PC-9 (cell line): ENCODE data around the gene RIPOR3. TPM values are rescaled to one million over a fixed set of nuclear protein-coding genes. Genes with fewer than 3 reads are reported as not detected.

Experiments used
- BruUV-seq: library from RNA; stranded (reverse); fragments of 400-500 nt; replicated peaks from 2 replicates; lab custom pipeline; 2021; lab: Mats Ljungman, UMichigan
- CTCF ChIA-PET: fragments of 300-600 bp; sonication (Branson Sonifier 250); formaldehyde crosslinking; loops from one replicate; lab custom pipeline; 2022; ENCODE audit warnings: antibody characterized with exemption; lab: Charles Lee
- POLR2A ChIA-PET: fragments of 300-600 bp; sonication (Branson Sonifier 250); formaldehyde crosslinking; loops from one replicate; lab custom pipeline; 2022; ENCODE audit warnings: antibody characterized with exemption; ENCODE audit not compliant: unreplicated experiment; lab: Charles Lee
- DNase-seq, 2 experiments: peaks; one replicate each; pipeline versions ENCODE4 v3.0.0 to v3.0.0-alpha.2; 2015 to 2022; ENCODE audit warnings: mixed read lengths in 1 of 2
- H2AFZ ChIP-seq: fragments of 200-600 bp; sonication (generic); 2 replicates; pipeline ENCODE4 v1.8.1; 2017; ENCODE audit warnings: antibody characterized with exemption
- H3F3A ChIP-seq: fragments of 200-600 bp; sonication (generic); 2 replicates; pipeline ENCODE4 v1.8.1; 2017; ENCODE audit warnings: antibody characterized with exemption, mild to moderate bottlenecking, low read depth; ENCODE audit not compliant: insufficient read depth
- H3K27ac ChIP-seq: fragments of 200-600 bp; sonication (generic); 2 replicates; pipeline ENCODE4 v1.6.1; 2016; ENCODE audit warnings: mixed run types
- H3K27me3 ChIP-seq: fragments of 200-600 bp; sonication (generic); 2 replicates; pipeline ENCODE4 v1.6.1; 2016; ENCODE audit warnings: low read depth, mixed run types; ENCODE audit not compliant: insufficient read depth
- H3K36me3 ChIP-seq: fragments of 200-600 bp; sonication (generic); 2 replicates; pipeline ENCODE4 v1.6.1; 2016; ENCODE audit warnings: low read depth, mixed run types
- H3K4me1 ChIP-seq: fragments of 200-600 bp; sonication (generic); replicated peaks from 2 replicates; pipeline ENCODE4 v1.6.1; 2016; ENCODE audit warnings: mixed run types; ENCODE audit not compliant: insufficient read depth
- H3K4me2 ChIP-seq: fragments of 200-600 bp; sonication (generic); 2 replicates; pipeline ENCODE4 v1.6.1; 2017; ENCODE audit warnings: mixed run types
- H3K4me3 ChIP-seq: fragments of 200-600 bp; sonication (generic); 2 replicates; pipeline ENCODE4 v1.6.1; 2016; ENCODE audit warnings: mixed run types
- H3K79me2 ChIP-seq: fragments of 200-600 bp; sonication (generic); 2 replicates; pipeline ENCODE4 v1.6.1; 2017; ENCODE audit warnings: low read depth, mixed run types
- H3K9me2 ChIP-seq: fragments of 200-600 bp; sonication (generic); 2 replicates; pipeline ENCODE4 v1.8.1; 2017; ENCODE audit warnings: mild to moderate bottlenecking; ENCODE audit not compliant: insufficient read depth
- H3K9me3 ChIP-seq: fragments of 200-600 bp; sonication (generic); 2 replicates; pipeline ENCODE4 v1.8.1; 2016; ENCODE audit warnings: low read depth; ENCODE audit not compliant: insufficient read depth
- H4K20me1 ChIP-seq: fragments of 200-600 bp; sonication (generic); 2 replicates; pipeline ENCODE4 v1.8.1; 2017; ENCODE audit not compliant: insufficient read depth
- EZH2 ChIP-seq: fragments of 200-600 bp; sonication (generic); IDR thresholded peaks from 2 replicates; pipeline ENCODE4 v1.8.0; 2017; ENCODE audit warnings: antibody characterized with exemption, low read depth
- intact Hi-C: fragments of 100-400 bp; cut with micrococcal nuclease; formaldehyde crosslinking; loops from one replicate; pipeline ENCODE4 v1.10.0; 2022; ENCODE audit not compliant: unreplicated experiment
- total RNA-seq: library from RNA; stranded (reverse); gene quantifications from 2 replicates; pipeline ENCODE4 v1.2.3, GENCODE V29; 2021
- TF ChIP-seq, protein P1 (sequence below): fragments of 200-600 bp; sonication (generic); conservative IDR thresholded peaks from 2 replicates; pipeline ENCODE4 v1.6.1; 2017; ENCODE audit warnings: mixed run types, antibody characterized with exemption, mild to moderate bottlenecking, moderate library complexity

Gene RIPOR3
- total RNA-seq, 1 experiment from 2014 or later, result 6.3 TPM

DNA sequence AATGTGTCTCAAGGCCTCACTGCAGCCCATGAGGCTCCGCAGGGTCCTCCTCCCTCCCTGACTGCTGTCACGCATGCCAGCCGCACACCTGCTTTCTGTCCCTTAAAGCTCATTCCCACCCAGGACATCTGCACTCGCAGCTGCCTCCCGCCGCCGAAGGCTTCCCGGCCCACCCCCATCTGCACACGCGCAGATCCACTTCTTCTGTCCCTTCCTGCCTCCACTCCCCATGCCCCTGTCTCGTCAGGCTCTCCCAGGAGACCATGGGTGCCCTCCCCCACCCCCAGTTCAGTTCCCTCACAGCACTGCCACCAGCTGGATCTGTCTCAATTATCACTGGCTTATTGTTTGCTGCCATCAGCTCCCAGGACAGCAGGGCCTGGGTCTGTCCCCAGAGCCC is 63.0 kb downstream of the RIPOR3 start:
- no TSS peak for BruUV-seq
- H3K27me3 ChIP-seq, result no peaks in the 10 kb centered on the region
- intact Hi-C loops, result loop anchor here (5.0 kb wide), 1 partner anchor 34 kb away; no protein-coding TSS in a partner anchor
- H4K20me1 ChIP-seq, result no peaks in the 10 kb centered on the region
- H3K4me1 ChIP-seq, result peaks cover 45% of the 10 kb centered on the region
- CTCF ChIA-PET, result no interaction called here
- no peak overlapping the region for H3K4me2 ChIP-seq
- POLR2A ChIA-PET, result no interaction called here
- H2AFZ ChIP-seq, result no peak overlapping the region
- H3K79me2 ChIP-seq, result no peaks in the 10 kb centered on the region
- no peak for DNase-seq
- no peaks in the 10 kb centered on the region for H3K9me3 ChIP-seq
- H3F3A ChIP-seq, result peaks cover 37% of the 10 kb centered on the region
- H3K36me3 ChIP-seq, result no peaks in the 10 kb centered on the region
- H3K9me2 ChIP-seq, result no peaks in the 10 kb centered on the region
- H3K4me3 ChIP-seq, result no peak overlapping the region
- TF ChIP-seq, protein P1, sequence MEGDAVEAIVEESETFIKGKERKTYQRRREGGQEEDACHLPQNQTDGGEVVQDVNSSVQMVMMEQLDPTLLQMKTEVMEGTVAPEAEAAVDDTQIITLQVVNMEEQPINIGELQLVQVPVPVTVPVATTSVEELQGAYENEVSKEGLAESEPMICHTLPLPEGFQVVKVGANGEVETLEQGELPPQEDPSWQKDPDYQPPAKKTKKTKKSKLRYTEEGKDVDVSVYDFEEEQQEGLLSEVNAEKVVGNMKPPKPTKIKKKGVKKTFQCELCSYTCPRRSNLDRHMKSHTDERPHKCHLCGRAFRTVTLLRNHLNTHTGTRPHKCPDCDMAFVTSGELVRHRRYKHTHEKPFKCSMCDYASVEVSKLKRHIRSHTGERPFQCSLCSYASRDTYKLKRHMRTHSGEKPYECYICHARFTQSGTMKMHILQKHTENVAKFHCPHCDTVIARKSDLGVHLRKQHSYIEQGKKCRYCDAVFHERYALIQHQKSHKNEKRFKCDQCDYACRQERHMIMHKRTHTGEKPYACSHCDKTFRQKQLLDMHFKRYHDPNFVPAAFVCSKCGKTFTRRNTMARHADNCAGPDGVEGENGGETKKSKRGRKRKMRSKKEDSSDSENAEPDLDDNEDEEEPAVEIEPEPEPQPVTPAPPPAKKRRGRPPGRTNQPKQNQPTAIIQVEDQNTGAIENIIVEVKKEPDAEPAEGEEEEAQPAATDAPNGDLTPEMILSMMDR, result no peak
- TF ChIP-seq EZH2, result no peak
- no peak overlapping the region for H3K27ac ChIP-seq

DNA sequence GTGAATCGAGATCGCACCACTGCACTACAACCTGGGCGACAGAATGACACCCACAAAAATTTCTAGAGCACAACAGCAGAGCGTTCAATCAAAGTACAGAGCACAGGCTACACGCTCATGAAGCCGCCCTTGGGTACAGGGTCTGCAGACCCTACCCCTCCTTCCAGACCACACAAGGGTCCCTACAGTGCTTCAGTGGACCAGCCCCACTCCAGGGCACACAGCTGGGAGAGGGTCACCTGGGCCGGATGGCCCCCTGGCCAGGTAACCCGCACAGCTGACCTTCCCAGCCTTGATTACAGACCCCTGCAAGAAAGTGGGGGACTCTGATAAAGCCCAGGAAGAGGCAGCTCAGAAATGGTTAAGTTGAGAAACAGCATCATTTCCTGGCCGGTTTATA is 63.6 kb downstream of the RIPOR3 start:
- H2AFZ ChIP-seq, result no peak overlapping the region
- H3K79me2 ChIP-seq, result no peaks in the 10 kb centered on the region
- no peaks in the 10 kb centered on the region for H3K9me2 ChIP-seq
- ChIA-PET POLR2A (no interaction called here), CTCF (interaction anchor here (0.7 kb wide), 1 partner anchor 135 kb away, joined by 4 read pairs; no protein-coding TSS in a partner anchor)
- no peaks in the 10 kb centered on the region for H3K27me3 ChIP-seq
- BruUV-seq, result no TSS peak
- H3F3A ChIP-seq, result peaks cover 31% of the 10 kb centered on the region
- H3K36me3 ChIP-seq, result no peaks in the 10 kb centered on the region
- no peak overlapping the region for H3K4me2 ChIP-seq
- no peak for DNase-seq
- intact Hi-C loops, result loop anchor here (5.0 kb wide), 1 partner anchor 35 kb away; no protein-coding TSS in a partner anchor
- TF ChIP-seq, protein P1, result no peak
- TF ChIP-seq EZH2, result no peak
- H4K20me1 ChIP-seq, result no peaks in the 10 kb centered on the region
- H3K9me3 ChIP-seq, result no peaks in the 10 kb centered on the region
- H3K27ac ChIP-seq, result no peak overlapping the region
- H3K4me1 ChIP-seq, result peaks cover 45% of the 10 kb centered on the region
- H3K4me3 ChIP-seq, result no peak overlapping the region

DNA sequence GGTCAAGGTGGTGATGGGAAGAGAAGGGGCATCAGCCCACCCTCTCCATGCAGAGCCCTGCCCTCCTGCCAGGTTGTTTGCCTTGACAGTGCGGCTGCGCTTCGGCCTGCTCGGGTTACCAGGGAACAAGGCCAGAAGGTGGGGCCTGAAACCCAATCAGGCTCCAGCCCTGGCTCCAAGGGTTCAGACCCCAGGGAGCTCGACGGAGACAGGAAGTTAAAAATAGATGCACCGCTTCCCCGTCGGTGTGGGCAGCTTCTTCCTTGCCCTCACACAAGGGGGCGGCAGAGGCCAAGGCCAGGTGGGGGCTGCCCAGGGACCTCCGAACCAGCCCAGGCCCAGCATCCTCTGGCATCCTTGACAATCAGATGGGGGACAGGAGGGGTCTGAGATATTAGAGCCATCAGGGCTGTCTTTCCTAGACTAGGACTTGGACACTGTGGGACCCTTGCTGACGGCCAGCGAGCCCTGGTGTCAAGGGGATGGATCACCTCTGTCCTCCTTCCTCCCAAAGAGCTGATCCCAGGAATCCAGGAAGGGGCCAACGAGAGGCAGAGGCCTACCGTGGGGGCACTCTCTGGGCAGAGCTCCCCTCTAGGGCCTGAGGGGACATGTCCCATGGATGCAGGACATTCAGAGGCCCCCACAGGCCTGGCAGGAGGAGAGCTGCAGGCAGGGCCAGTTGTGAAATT is 65.2 kb downstream of the RIPOR3 start:
- Histone ChIP-seq H3K4me3 (no peak overlapping the region), H3K27ac (no peak overlapping the region), H3K27me3 (no peaks in the 10 kb centered on the region), H3K4me2 (0 out of 2 replicates have a peak overlapping the region, but pooled peaks have one; percentile 29), H3F3A (peaks cover 30% of the 10 kb centered on the region), H4K20me1 (no peaks in the 10 kb centered on the region), H2AFZ (no peak overlapping the region), H3K79me2 (no peaks in the 10 kb centered on the region), H3K9me3 (no peaks in the 10 kb centered on the region; the same call in 1 of the 2 replicates), H3K9me2 (no peaks in the 10 kb centered on the region), H3K36me3 (no peaks in the 10 kb centered on the region), H3K4me1 (peaks cover 45% of the 10 kb centered on the region)
- no TSS peak for BruUV-seq
- POLR2A ChIA-PET, result interaction anchor here (0.9 kb wide), 1 partner anchor 120 kb away, joined by 4 read pairs; no protein-coding TSS in a partner anchor
- CTCF ChIA-PET, result interaction anchor here (0.5 to 2.3 kb wide), 16 partner anchors 9 to 1127 kb away, joined by 3 to 26 read pairs (median 6); no protein-coding TSS in a partner anchor
- TF ChIP-seq EZH2, result no peak
- TF ChIP-seq, protein P1, result peak; percentile 72
- intact Hi-C loops, result loop anchor here (1.0 to 5.0 kb wide), 5 partner anchors 36 to 440 kb away; no protein-coding TSS in a partner anchor
- DNase-seq, result peak in 1 of 2 experiments; percentile 65
